Ascending aorta (tissue), 2 donors: ENCODE data around the gene RTN1. TPM values are rescaled to one million over a fixed set of nuclear protein-coding genes. Genes with fewer than 3 reads are reported as not detected.

Experiments used
- DNase-seq, 2 donors: peaks; one replicate each; pipeline ENCODE4 v3.0.0-alpha.2; 2019; ENCODE audit warnings: low spot score in 2 of 2
- H3K27ac ChIP-seq, 2 donors: fragments of 200-600 bp; sonication (generic); one replicate each; pipeline ENCODE4 v1.5.1; 2016 to 2017; ENCODE audit warnings: mild to moderate bottlenecking in 1 of 2
- H3K27me3 ChIP-seq: fragments of 200-600 bp; sonication (generic); one replicate; pipeline ENCODE4 v1.5.1; 2017
- H3K36me3 ChIP-seq, 2 donors: fragments of 200-600 bp; sonication (generic); one replicate each; pipeline ENCODE4 v1.5.1; 2016
- H3K4me1 ChIP-seq, 2 donors: fragments of 200-600 bp; sonication (generic); one replicate each; pipeline ENCODE4 v1.5.1; 2016 to 2017; ENCODE audit warnings: mild to moderate bottlenecking in 1 of 2
- H3K4me3 ChIP-seq, 2 donors: fragments of 200-600 bp; sonication (generic); one replicate each; pipeline ENCODE4 v1.5.1; 2016 to 2017; ENCODE audit warnings: mild to moderate bottlenecking in 1 of 2
- H3K9me3 ChIP-seq, 2 donors: fragments of 200-600 bp; sonication (generic); one replicate each; pipeline ENCODE4 v1.5.1; 2016
- CTCF ChIP-seq, 3 experiments: fragments of 200-600 bp in 2 of 3; fragments of 450-650 bp in 1 of 3; sonication (generic) in 2 of 3; IDR thresholded peaks; one replicate each; pipeline ENCODE4 v1.5.1; 2016 to 2019; ENCODE audit warnings: antibody characterized with exemption in 3 of 3, mild to moderate bottlenecking in 1 of 3, moderate library complexity in 1 of 3
- intact Hi-C: fragments of 100-400 bp; cut with DNase I; formaldehyde crosslinking; loops from one replicate; pipeline ENCODE4 v1.15.1; 2023
- total RNA-seq: library from RNA; depleted of rRNA; stranded (reverse); fragments of >200 nt; gene quantifications from one replicate; pipeline ENCODE4 v1.1.0, GENCODE V29; 2016

Gene RTN1
- total RNA-seq, 1 donor from 2014 or later = 52.3 TPM

DNA sequence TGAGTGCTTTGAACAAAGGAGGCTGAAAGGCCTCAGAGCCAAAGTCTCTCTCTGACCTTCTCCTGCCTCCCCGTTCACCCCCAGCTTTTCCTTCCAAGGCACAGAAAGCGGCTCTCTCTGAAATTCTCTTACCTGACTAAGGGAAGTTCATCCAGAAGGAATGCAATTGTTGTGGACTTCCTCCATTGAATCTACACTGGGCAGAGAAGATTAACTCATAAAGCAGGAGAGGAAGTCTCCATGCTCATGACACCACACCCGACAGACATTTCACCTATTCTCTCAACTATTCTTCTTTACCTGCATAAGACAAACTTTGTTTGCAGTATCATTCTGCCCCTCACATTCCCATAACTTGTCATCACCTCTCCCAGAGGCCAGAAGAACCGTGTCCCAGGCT, 164.7 kb downstream of the RTN1 start:
- no peak overlapping the region for H3K27ac ChIP-seq
- H3K27me3 ChIP-seq = no peaks in the 10 kb centered on the region
- TF ChIP-seq CTCF (IDR thresholded peaks at IDR 0.05) = no peak
- intact Hi-C loops = loop anchor here (5.0 kb wide), 1 partner anchor 191 kb away; no protein-coding TSS in a partner anchor
- H3K36me3 ChIP-seq = no peaks in the 10 kb centered on the region
- no peaks in the 10 kb centered on the region for H3K4me1 ChIP-seq
- no peaks in the 10 kb centered on the region for H3K9me3 ChIP-seq
- no peak for DNase-seq
- no peak overlapping the region for H3K4me3 ChIP-seq

GRCh38 chr14:59705245-59705644, 165.3 kb downstream of the RTN1 start:
- Histone ChIP-seq H3K4me1 (no peaks in the 10 kb centered on the region), H3K4me3 (no peak overlapping the region), H3K9me3 (no peaks in the 10 kb centered on the region), H3K27me3 (no peaks in the 10 kb centered on the region), H3K27ac (no peak overlapping the region), H3K36me3 (no peaks in the 10 kb centered on the region)
- no peak for TF ChIP-seq CTCF (IDR thresholded peaks at IDR 0.05)
- no peak for DNase-seq
- intact Hi-C loops = loop anchor here (5.0 kb wide), 1 partner anchor 192 kb away; no protein-coding TSS in a partner anchor

DNA sequence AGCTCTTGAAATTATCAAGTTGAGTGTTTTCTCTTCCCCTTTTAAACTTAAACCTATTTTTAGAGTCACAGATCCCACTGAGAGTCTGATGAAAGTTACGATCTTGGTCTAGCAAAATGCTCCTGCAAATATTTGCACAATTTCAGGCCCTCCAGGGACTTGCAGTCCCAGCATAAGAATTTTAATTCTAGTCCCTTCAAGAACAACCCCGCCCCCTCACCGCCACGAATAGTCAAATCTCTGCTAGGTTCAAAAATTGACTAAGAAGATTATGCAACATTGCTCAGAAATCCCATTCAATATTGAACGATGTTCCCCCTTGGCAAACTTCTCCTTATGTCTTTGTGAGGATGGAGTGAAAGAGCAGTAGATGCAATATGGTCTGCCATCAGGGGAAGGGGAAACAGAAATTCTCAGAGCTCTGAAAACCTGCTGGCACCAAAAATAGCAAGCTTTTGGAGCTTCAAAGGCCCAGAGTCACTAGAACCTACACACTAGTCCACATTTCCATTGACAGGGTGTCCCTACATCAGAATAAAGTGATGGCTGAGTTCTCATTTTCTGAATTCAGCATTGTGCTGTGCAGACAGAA, 166.4 kb downstream of the RTN1 start:
- Histone ChIP-seq H3K4me3 (no peak overlapping the region), H3K27me3 (no peaks in the 10 kb centered on the region), H3K4me1 (no peaks in the 10 kb centered on the region), H3K9me3 (no peaks in the 10 kb centered on the region), H3K27ac (no peak overlapping the region), H3K36me3 (no peaks in the 10 kb centered on the region)
- DNase-seq = no peak
- TF ChIP-seq CTCF (IDR thresholded peaks at IDR 0.05) = no peak
- intact Hi-C loops = no loop called here

- intact Hi-C loops = no loop called here
- DNase-seq = no peak
- Histone ChIP-seq H3K4me3 (no peak overlapping the region), H3K27ac (peak overlapping the region in 1 of 2 donors; percentile 8), H3K9me3 (no peaks in the 10 kb centered on the region), H3K27me3 (no peaks in the 10 kb centered on the region), H3K4me1 (peaks cover 0 to 5% of the 10 kb centered on the region in 2 donors), H3K36me3 (no peaks in the 10 kb centered on the region)
- no peak for TF ChIP-seq CTCF (IDR thresholded peaks at IDR 0.05)
Measured at GRCh38 chr14:59699442-59699841, 171.1 kb downstream of the RTN1 start.

DNA sequence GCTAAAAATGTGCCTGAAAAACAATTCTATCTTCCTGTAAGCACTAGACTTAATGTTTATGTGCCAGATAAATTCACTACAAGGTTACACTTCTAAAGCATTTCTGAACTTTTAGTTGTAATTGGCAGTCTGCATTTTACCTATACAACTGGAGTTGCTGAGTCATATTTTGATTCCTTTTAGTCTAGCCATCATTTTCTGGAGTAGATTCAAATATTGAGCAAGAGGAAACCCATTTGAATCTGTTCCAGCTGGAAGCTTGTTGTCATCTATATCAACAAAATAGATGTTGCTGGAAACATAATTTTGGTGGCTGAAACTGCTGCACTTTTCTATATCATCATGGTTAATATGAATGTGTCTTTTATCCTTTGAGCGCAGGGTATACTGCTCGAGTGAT, 171.8 kb downstream of the RTN1 start:
- no peak for TF ChIP-seq CTCF (IDR thresholded peaks at IDR 0.05)
- H3K27ac ChIP-seq = no peak overlapping the region

More for the DNA sequence above, 171.8 kb downstream of the RTN1 start:
- Histone ChIP-seq H3K36me3 (no peaks in the 10 kb centered on the region), H3K4me1 (peaks cover 0 to 5% of the 10 kb centered on the region in 2 donors), H3K27me3 (no peaks in the 10 kb centered on the region), H3K4me3 (no peak overlapping the region), H3K9me3 (no peaks in the 10 kb centered on the region)
- intact Hi-C loops = no loop called here
- no peak for DNase-seq
